SK-N-MC (cell line): Measurements from ENCODE around the gene HYPK.

Experiments
- EZH2 ChIP-seq: fragments of 200-600 bp; sonication (generic); IDR thresholded peaks from one replicate; pipeline ENCODE4 v1.6.1; 2017; ENCODE audit warnings: antibody characterized with exemption
- FOXP2 ChIP-seq: optimal IDR thresholded peaks from 2 replicates; pipeline ENCODE3; 2011; ENCODE audit warnings: mild to moderate bottlenecking, moderate library complexity; ENCODE audit not compliant: insufficient read depth; ENCODE audit errors: extremely low read length, control extremely low read depth
- POLR2AphosphoS5 ChIP-seq: IDR thresholded peaks from 2 replicates; pipeline ENCODE4 v1.6.1; 2012; ENCODE audit warnings: mild to moderate bottlenecking, low read depth, low read length, borderline replicate concordance

GRCh38 chr15:43792761-43793476, 7.5 kb upstream of the HYPK start:
- TF ChIP-seq EZH2 = no peak
- no peak for TF ChIP-seq POLR2AphosphoS5
- TF ChIP-seq FOXP2 = no peak
